ENCODE measurements around the gene NPIPB6. TPM values are rescaled to one million over a fixed set of nuclear protein-coding genes. Genes with fewer than 3 reads are reported as not detected.
"Not testable (repeated sequence)": the region's sequence is repeated elsewhere in the genome, so short reads cannot be mapped to it uniquely, and the experiment has no call there.

NPIPB6 gene
- total RNA-seq = 10 to 100 TPM in 1 of 4 donors, 1 to 10 TPM in 3; 1.5 to 10.2 (median 3.6) TPM

- intact Hi-C loops (cut with DNase I; ENCODE audit: low total_unique reads); H3K4me3 ChIP-seq (ENCODE audit: low read depth, poor library complexity, severe bottlenecking); DNase-seq (ENCODE audit: low spot score in 2 of 2): not testable (repeated sequence)
- WGBS, 2 donors = no CpG with 5 or more reads among the region's 5 CpGs
Observed at GRCh38 chr16:28363408-28363807, at the start of gene NPIPB6. NPIPB6 (minus strand) TSS chr16:28363508; CDS start chr16:28362822, 686 bp downstream.

GRCh38 chr16:28403220-28404072 is 40.1 kb upstream of the NPIPB6 start, which contains the start of gene EIF3CL:
EIF3CL (minus strand) TSS chr16:28403841; CDS start chr16:28403618, 223 bp downstream.
- DNase-seq (ENCODE audit: low spot score in 2 of 2); intact Hi-C loops (cut with DNase I; ENCODE audit: low total_unique reads); H3K4me3 ChIP-seq (ENCODE audit: low read depth, poor library complexity, severe bottlenecking): not testable (repeated sequence)
- no CpG with 5 or more reads among the region's 66 CpGs for WGBS, 2 donors

GRCh38 chr16:28392054-28392453 is 28.7 kb upstream of the NPIPB6 start:
- H3K4me3 ChIP-seq (ENCODE audit: low read depth, poor library complexity, severe bottlenecking); intact Hi-C loops (cut with DNase I; ENCODE audit: low total_unique reads); DNase-seq (ENCODE audit: low spot score in 2 of 2): not testable (repeated sequence)
- WGBS, 2 donors = no CpG with 5 or more reads among the region's 5 CpGs

DNA sequence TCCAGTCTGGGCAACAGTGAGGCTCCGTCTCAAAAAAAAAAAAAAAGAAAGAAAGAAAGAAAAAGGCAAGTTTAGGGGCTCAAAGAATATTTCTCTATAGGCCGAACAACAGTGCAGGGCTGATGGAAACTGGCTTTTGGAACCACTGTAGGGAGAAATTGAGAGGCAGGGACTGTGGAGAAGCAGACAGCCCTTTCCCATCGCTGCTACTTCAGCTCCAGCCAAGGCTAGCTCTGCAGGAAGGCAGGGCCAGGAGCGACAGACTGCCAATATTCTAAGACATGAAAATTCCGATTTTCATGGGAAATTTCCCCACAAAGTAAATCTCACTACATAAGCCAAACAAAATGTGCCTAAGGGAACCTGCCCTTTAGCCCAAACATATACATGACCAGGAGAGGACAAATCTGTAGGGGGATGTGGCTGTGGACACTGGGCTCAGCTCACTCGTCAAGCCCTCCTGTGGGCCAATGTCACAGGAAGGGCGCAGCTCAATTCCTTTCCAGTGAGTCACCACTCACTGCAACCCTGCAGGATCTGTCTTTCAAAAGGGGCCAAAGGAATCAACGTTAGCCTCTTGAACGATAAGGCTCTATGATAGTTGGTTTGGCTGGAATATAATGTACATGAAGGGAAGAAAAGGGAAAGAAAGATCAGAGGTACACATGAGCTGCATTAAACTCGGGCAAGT is 19.0 kb upstream of the NPIPB6 start:
- 93% methylated on average over 2 of the region's 10 CpGs; no CpG with 5 or more reads in 1 of the 2 donors for WGBS, 2 donors

DNA sequence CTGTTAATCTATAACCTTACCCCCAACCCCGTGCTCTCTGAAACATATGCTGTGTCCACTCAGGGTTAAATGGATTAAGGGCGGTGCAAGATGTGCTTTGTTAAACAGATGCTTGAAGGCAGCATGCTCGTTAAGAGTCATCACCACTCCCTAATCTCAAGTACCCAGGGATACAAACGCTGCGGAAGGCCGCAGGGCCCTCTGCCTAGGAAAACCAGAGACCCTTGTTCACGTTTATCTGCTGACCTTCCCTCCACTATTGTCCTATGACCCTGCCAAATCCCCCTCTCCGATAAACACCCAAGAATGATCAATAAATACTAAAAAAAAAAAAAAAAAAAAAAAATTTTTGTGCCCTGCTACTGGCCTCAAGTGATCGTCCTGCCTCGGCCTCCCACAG is 14.5 kb upstream of the NPIPB6 start:
- H3K4me3 ChIP-seq (ENCODE audit: low read depth, poor library complexity, severe bottlenecking); intact Hi-C loops (cut with DNase I; ENCODE audit: low total_unique reads); DNase-seq (ENCODE audit: low spot score in 2 of 2): not testable (repeated sequence)
- 83 to 92% methylated on average over 7 to 9 of the region's 10 CpGs for WGBS, 2 donors

More for the DNA sequence above, 19.0 kb upstream of the NPIPB6 start:
- intact Hi-C loops (cut with DNase I; ENCODE audit: low total_unique reads); H3K4me3 ChIP-seq (ENCODE audit: low read depth, poor library complexity, severe bottlenecking); DNase-seq (ENCODE audit: low spot score in 2 of 2): not testable (repeated sequence)

DNA sequence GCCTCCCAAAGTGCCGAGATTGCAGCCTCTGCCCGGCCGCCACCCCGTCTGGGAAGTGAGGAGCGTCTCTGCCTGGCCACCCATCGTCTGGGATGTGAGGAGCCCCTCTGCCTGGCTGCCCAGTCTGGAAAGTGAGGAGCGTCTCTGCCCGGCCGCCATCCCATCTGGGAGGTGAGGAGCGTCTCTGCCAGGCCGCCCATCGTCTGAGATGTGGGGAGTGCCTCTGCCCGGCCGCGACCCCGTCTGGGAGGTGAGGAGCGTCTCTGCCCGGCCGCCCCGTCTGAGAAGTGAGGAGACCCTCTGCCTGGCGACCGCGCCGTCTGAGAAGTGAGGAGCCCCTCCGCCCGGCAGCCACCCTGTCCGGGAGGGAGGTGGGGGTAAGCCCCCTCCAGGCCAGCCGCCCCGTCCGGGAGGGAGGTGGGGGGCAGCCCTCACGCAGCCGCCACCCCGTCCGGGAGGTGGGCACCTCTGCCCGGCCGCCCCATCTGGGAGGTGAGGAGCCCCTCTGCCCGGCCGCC is 13.9 kb upstream of the NPIPB6 start:
- H3K4me3 ChIP-seq (ENCODE audit: low read depth, poor library complexity, severe bottlenecking); intact Hi-C loops (cut with DNase I; ENCODE audit: low total_unique reads); DNase-seq (ENCODE audit: low spot score in 2 of 2): not testable (repeated sequence)
- WGBS, 2 donors = 91 to 93% methylated on average over 9 to 21 of the region's 38 CpGs

GRCh38 chr16:28375115-28375514 is 11.8 kb upstream of the NPIPB6 start:
- no CpG with 5 or more reads among the region's 8 CpGs for WGBS, 2 donors
- intact Hi-C loops (cut with DNase I; ENCODE audit: low total_unique reads); H3K4me3 ChIP-seq (ENCODE audit: low read depth, poor library complexity, severe bottlenecking); DNase-seq (ENCODE audit: low spot score in 2 of 2): not testable (repeated sequence)

- H3K4me3 ChIP-seq (ENCODE audit: low read depth, poor library complexity, severe bottlenecking); intact Hi-C loops (cut with DNase I; ENCODE audit: low total_unique reads); DNase-seq (ENCODE audit: low spot score in 2 of 2): not testable (repeated sequence)
- 0% methylated on average over 2 to 9 of the region's 25 CpGs for WGBS, 2 donors
Observed at GRCh38 chr16:28374281-28374680, 11.0 kb upstream of the NPIPB6 start.

DNA sequence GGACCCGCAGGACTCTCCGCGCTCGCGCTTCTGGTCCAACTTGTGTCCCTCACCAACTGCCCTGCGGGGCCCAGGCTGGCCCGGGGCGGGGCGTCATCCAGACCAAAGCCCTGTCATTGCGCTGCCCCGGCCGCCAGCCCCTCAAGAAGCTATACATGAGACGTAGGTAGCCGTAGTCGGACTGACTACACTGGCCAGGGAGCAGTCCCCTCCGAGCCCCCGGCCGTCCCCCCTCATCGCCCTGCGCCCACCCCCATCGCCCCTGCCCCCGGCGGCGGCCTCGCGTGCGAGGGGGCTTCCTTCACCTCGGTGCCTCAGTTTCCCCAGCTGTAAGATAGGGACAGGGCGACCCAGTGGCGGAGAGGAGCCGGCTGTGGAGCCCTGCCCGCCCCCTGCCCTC is 4.6 kb upstream of the NPIPB6 start:
- DNase-seq (ENCODE audit: low spot score in 2 of 2) = peak in 1 of 2 donors; percentile 69
- H3K4me3 ChIP-seq (ENCODE audit: low read depth, poor library complexity, severe bottlenecking); intact Hi-C loops (cut with DNase I; ENCODE audit: low total_unique reads): not testable (repeated sequence)
- WGBS, 2 donors = 19% methylated on average over 22 of the region's 32 CpGs; no CpG with 5 or more reads in 1 of the 2 donors

- WGBS, 2 donors = 1% methylated on average over 13 of the region's 75 CpGs; no CpG with 5 or more reads in 1 of the 2 donors
- DNase-seq (ENCODE audit: low spot score in 2 of 2); H3K4me3 ChIP-seq (ENCODE audit: low read depth, poor library complexity, severe bottlenecking); intact Hi-C loops (cut with DNase I; ENCODE audit: low total_unique reads): not testable (repeated sequence)
Observed at GRCh38 chr16:28364268-28365173, 1.2 kb upstream of the NPIPB6 start.

DNA sequence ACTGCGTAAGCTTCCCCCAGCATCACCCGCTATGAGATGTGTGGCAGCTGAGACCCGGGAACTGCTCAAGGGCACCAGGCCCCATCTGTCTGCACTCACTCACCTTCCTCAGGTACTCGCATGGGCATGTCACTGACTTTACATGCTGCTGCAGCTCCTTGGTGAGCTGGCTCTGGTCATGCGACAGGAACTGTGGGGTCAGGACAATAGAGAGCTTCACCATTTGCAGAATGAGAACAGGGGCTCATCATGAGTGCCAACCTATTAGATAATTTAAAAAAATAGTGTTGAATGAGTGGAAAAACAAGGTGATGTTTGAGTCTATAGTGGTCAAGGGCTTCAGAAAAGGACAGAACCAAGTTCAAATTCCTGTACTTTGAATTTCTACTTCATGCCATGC is 708 bp downstream of the NPIPB6 start:
- 69% methylated on average over 1 of the region's 5 CpGs; no CpG with 5 or more reads in 1 of the 2 donors for WGBS, 2 donors
- intact Hi-C loops (cut with DNase I; ENCODE audit: low total_unique reads); H3K4me3 ChIP-seq (ENCODE audit: low read depth, poor library complexity, severe bottlenecking); DNase-seq (ENCODE audit: low spot score in 2 of 2): not testable (repeated sequence)

DNA sequence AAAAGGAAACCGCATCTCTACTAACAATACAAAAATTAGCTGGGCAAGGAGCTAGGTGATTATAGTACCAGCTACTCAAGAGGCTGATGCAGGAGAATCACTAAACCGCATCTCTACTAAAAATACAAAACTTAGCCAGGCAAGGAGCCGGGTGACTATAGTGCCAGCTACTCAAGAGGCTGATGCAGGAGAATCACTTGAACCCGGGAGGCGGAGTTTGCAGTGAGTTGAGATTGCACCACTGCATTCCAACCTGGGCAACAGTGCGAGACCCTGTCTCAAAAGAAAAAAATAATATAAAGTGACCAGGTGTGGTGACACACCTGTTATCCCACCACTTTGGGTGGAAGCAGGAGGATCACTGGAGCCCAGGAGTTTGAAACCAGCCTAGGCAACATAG is 25.1 kb downstream of the NPIPB6 start:
- DNase-seq (ENCODE audit: low spot score in 2 of 2) = peak in 1 of 2 donors; percentile 23
- 89% methylated on average over 5 to 6 of the region's 6 CpGs for WGBS, 2 donors
- intact Hi-C loops (cut with DNase I; ENCODE audit: low total_unique reads); H3K4me3 ChIP-seq (ENCODE audit: low read depth, poor library complexity, severe bottlenecking): not testable (repeated sequence)

GRCh38 chr16:28336940-28337710 is 26.2 kb downstream of the NPIPB6 start:
- DNase-seq (ENCODE audit: low spot score in 2 of 2); H3K4me3 ChIP-seq (ENCODE audit: low read depth, poor library complexity, severe bottlenecking); intact Hi-C loops (cut with DNase I; ENCODE audit: low total_unique reads): not testable (repeated sequence)
- WGBS, 2 donors = 75 to 77% methylated on average over 5 of the region's 5 CpGs
